HTR-8/SVneo (cell line): Measurements from ENCODE around the gene ABCG1.
A peak's percentile ranks its signal among the peaks of the same experiment; 100 is the strongest.
"Not testable (repeated sequence)": the region's sequence is repeated elsewhere in the genome, so short reads cannot be mapped to it uniquely, and the experiment has no call there.

Source experiments
- DNase-seq: peaks from one replicate; pipeline ENCODE4 v3.0.0; 2011; ENCODE audit warnings: low spot score, mixed read lengths; ENCODE audit not compliant: insufficient read length
- FAIRE-seq: peaks from 2 replicates; lab custom pipeline; 2011; peaks lifted over from hg19 to GRCh38; lab: Jason Lieb, UNC

Gene ABCG1

DNA sequence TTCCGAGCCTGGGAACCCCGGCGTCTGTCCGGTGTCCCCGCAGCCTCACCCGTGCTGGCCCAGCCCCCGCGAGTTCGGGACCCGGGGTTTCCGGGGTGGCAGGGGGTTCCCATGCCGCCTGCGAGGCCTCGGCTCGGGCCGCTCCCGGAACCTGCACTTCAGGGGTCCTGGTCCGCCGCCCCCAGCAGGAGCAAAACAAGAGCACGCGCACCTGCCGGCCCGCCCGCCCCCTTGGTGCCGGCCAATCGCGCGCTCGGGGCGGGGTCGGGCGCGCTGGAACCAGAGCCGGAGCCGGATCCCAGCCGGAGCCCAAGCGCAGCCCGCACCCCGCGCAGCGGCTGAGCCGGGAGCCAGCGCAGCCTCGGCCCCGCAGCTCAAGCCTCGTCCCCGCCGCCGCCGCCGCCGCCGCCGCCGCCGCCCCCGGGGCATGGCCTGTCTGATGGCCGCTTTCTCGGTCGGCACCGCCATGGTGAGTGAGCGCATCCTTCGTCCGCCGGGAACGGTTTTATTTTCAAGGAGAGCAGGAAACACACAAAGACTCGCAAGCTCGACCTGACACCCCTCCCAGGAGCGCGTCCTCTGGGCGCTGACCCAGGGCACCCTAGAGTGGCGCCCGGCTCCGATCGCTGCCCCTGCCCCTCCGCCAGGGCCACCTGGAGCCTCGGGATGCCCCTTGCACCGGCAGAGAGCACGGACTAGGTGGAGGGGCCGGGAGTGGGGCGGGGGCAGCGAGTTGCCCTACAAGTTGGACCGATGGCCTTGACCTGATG, at the start of gene ABCG1:
Gene ABCG1, plus strand, starts transcription at position 305 of the 770 bp plus-strand sequence. Its CDS starts 123 bp downstream, at position 428.
- DNase-seq: no peak
- no peak for FAIRE-seq

DNA sequence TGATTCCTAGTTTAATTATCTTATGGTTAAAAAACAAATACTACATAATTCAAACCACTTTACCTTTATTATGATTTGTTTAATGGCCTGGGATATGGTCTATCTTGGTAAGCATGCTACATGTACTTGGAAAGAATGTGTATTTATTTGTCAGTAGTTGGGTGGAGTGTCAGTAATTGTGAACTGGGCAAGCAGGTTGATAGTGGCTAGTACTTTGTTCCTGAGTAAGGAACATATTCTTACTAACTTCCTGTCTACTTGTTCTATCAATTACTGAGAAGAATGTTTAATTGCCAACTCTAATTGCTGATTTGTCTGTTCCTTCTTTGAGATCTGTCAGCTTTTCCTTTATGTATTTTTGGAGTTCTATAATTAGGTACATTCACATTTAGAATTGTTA, 49.2 kb upstream of the ABCG1 start:
- DNase-seq: no peak
- FAIRE-seq: no peak

DNA sequence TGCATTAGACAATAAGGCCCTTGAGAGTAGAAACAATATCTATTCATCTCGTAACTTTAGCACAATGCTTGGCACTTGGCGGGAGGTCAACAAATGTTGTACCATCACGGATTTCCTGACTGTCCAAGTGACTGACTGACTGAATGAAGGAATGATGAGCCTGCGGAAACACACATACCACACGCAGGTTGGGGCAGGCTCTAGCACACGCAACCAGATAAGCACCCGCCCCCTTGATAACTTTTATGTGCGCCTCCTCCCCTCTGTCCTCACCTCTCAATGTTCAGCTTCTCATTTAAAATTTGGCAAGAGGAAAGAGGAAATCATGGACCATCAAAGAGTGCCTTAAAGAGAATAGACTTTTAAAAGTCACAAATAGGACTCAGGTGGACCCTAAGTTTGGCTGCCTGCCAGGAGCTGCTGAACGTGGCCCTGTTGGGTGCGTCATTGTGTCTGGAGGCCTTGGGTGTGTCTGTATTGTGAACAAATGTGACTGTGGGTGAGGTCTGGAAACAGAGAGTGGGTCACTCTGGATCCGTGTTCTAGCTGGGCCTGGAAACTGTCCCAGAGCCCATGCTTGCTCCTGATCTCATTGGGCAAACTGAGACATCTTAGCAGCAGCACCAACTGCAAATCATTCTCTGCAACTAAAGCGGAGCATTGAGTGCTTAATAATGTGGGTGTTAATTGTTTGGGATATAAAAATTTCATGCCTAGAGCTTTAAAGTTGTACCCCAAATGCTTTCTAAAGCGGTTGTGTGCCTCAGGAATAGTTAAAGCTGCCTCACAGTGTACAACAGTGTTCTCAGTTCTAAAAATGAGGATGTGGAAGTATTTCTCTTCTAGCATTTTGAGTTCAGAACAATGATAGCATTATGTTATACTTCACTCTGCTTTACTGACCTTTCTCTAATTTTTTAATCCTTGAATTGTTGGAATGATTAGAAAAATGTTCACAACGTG, 47.6 kb upstream of the ABCG1 start:
- DNase-seq (no peak), FAIRE-seq (no peak)

DNA sequence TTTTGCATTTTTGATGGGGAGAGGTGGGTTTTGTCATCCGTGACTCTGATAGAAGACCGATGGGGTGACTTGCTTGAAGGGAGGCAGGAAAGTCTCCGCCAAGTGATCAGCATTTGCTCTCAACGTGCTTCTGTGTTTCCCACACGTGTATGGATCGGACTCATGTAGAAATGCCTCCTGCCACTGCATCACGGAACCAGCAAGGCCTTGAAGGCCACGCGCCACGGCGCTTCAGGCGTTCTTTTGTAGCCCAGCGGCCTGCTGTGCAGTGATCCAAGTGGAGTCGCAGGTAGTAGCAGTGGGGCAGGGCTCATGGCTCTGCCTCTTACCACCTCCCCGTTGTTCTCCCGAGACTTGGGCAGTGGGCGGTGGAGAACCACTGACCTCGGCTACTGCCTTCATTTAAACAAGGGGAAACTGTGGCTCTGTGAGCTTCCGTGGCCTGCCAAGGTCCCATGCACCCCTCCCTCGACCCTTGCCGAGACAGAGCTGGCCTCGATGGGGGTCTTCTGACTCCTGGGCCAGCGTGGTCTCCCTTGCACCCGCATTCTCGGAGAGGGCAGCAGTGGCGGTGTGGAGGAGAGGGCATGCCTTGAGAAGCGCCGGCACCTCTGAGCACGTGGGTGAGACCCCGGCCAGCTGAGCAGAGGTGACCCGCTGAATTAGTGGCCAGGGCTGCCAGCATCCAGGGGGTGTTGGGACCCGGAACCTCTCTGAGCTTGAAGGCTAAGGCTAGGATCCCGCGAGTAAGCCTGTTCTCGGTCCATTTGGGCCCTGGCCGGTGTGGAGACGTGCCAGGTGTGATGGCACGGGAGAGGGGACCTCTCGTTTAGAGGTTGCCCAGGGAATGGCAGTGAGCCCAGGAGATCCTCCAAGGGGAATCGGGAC, 46.1 kb upstream of the ABCG1 start:
- DNase-seq (no peak), FAIRE-seq (no peak)

DNA sequence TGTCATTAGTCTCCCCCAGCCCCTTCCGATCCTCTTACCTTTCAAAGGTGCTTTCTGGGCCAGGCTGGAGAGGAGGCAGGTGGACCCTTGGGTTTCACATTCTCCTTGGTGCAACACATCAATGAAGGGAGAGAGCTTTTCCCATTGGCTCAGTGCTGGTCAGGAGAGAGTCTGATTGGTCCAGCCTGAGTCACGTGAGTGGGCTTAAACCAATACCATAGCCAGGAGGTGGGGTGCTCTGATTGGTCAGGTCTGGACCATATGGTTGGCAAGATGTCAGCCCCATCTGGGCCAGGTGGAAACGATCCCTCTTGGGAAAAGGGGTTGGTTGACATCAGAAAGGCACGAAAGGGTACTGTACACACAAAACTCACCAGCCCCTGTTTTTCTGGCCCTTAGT, 44.8 kb upstream of the ABCG1 start:
- FAIRE-seq: no peak

DNA sequence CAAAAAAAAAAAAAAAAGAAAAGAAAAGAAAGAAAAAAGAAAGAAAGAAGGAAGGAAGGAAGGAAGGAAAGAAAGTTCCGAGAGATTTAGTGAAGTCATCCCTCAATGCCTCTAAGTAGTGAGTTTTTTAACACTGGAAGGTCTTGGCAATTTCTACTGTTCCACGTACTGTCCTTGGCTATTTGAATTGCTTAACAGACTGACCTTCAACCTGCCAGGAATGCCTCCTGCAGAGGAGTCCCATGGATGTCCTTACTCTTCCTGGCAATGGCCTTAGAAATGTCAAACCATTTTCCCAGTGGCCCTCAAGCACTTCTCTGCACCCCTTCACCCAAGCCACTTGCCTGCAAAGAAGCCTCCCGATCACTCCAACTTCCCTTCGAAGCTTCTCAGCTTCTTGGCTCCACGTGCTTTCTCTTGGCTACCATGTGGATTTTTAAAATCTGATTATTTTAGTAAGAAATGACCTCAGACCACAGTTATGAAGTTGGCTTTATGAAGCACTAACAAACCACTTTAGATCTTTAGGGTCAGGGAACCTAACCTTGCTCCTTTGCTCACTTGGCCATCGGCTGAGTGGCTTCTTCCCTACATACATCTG, 43.7 kb upstream of the ABCG1 start:
- DNase-seq: no peak
- no peak for FAIRE-seq

More for the DNA sequence above, 44.8 kb upstream of the ABCG1 start:
- DNase-seq: no peak

DNA sequence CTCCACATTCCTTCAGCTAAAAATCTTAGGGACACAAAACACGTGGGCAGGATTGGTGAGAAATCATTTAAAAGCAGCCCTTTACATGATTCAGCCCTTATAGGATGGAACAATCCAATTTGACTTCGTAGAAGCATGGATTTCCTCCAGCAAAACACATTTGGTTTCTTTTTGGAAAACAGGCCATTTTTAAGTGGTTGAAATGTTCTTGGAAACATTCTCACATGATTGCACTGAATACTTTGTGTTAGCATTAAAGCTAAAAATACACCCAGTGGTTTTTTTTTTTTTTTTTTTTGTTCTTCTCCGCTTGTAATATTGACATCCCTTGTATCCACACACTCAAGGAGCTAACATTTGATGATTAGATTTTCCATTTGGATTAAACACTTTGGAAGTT, 42.1 kb upstream of the ABCG1 start:
- no peak for DNase-seq
- no peak for FAIRE-seq

DNA sequence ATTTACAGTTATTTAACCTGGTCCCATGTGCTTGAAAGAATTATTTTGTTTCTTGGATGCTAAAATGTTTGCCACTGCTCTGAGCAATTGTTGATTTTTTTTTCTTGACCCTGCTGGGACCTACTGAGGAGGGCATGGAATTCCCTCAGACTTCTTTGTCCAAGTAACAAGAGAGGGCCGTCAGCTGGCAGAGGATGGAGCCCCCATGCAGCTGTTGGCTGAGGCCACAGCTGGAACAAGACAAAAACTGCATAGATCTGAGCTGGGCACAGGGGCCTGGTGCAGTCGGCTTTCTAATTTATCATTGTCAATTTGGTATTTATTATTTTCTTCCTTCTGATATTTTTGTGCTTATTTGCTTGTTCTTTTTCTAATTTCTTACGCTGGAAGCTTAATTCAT, 39.6 kb upstream of the ABCG1 start:
- FAIRE-seq (no peak), DNase-seq (no peak)

DNA sequence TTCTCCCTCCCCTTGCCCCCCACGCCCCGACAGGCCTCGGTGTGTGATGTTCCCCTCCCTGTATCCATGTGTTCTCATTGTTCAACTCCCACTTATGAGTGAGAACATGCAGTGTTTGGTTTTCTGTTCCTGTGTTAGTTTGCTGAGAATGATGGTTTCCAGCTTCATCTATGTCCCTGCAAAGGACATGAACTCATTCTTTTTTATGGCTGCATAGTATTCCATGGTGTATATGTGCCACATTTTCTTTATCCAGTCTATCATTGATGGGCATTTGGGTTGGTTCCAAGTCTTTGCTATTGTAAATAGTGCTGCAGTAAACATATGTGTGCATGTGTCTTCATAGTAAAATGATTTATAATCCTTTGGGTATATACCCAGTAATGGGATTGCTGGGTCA, 38.9 kb upstream of the ABCG1 start:
- not testable (repeated sequence) for DNase-seq, FAIRE-seq

DNA sequence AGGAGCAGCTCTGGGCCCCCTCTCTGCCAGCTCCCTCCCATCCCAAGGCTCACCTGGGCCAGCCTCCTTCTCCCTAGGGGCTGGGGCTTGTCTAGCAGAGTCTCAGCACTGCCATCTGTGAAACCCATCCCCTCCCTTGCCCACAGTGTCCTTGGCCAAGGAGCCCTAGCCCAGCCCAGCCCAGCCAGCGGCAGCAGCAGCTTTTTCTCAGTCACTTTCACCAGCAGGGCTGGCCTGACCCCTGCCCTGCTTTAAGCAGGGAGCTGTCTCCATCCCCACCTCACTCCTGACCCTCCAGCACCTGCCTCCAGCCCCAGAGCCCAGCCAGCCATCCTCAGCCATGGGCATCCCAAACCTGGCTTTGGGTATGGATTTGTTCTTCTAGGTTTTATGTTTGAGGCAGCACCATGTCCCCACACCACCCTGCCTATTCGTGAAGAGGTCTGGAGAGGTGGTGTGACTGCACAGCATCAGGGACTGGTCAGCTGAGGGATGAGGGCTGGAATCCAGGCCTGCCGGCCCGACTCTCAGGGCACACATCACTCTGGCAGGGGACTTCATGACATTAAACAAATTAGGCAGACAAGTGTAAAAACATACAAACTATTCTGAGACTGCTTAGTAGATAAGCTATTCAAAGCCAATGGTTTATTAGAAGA, 36.1 kb upstream of the ABCG1 start:
- DNase-seq (no peak), FAIRE-seq (no peak)

DNA sequence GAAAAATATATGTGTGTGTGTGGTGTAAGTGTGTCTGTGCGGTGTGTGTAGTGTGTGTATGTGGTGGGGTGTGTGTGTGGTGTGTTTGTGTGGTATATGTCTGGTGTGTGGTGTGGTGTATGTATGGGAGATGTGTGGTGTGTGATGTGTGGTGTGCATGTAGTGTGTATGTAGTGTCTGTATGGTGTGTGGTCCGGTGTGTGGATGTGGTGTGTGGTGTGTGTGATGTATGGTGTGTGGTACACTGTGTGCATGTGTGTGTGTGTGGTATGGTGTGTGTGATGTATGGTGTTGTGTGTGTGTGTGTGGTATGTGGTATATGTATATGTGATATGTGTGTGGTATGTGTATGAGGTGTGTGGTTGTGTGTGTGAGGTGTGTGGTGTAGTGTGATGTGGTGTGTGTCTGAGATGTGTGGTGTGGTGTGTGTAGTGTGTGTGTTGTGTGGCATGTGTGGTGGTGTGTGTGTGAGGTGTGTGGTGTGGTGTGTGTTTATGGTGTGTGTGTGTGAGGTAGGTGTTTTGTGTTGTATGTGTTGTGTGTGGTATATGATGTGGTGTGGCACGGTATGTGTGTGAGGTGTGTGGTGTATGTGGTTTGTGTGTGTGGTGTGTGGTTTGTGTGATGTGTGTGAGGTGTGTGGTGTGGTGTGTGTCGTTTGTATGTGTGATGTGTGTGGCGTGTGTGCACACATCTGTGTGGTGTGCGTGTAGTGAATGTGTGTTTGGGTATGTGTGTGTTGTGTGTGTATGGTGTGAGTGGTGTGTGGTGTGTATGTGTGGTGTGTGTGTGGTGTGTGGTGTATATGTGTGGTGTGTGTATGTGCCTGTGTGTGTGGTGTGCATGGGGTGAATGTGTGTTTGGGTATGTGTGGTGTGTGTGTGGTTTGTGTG, 35.3 kb upstream of the ABCG1 start:
- no peak for DNase-seq
- peak; percentile 98 for FAIRE-seq

DNA sequence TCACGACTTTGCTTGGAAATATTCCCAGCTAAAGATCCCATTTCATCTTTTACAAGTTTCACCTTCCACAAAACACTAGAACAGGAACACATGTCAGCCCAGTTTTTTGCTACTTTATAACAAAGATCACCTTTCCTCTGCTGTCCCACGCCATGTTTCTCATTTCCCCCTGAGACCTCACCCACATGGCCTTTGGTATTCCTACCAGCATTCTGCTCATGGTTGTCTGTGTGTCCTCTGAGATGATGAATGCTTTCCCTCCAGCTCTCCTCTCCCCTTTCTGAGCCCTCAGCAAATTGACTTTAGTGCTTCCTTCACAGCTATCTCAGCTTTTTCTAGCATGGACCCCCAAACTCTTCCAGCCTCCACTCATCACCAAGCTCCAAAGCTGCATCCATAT, 32.3 kb upstream of the ABCG1 start:
- FAIRE-seq (no peak), DNase-seq (no peak)

DNA sequence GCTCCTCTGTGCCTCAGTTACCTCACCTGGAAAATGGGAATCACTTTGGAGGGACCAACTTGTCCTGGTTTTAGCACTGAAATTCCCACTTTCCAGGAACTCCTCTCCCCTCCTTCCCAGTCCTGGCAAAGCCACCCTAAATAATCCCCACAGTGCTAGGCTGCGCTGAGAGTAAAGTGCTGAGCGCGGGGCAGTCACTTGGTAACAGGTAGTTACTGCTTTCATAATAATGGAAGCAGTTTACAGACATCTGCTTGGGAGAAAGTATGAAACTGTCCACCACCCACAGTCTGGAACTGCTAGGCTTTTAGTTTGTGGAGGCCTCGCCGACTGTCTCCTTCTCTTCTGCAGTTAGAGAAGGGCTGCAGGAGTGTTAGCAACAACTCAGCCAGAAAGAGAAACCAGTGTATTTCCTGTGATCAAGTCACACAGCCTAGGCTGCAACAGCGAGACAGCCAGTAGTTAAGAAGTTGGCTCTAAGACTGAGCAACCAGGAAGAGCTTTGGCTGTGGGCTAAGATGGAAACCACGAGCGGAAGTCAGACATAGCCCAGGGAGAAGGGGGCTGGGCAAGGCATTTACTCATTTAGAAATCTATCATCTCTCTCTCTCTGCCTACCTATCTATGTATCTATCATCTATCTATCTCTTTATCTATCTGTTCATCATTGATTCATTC, 30.8 kb upstream of the ABCG1 start:
- DNase-seq: no peak
- no peak for FAIRE-seq

DNA sequence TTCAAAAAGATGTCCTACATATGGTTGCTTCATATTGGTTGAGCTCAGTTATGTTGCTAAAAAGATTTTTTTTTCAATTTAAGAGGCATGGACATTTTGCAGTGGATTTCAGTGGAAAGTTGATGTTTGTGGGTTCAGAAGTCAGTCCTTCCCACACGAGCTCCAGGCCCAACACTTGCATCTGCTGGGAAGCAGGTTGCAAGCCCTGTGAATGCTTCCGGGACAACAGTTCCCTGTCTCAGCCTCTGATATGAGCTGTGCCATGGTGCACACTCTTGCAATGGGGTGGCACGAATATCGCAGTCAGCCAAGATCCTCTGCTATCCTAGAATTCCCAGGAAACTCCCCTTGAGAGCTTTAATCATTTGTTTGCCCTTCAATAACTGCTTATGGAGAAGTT, 30.3 kb upstream of the ABCG1 start:
- no peak for FAIRE-seq
- DNase-seq: no peak

DNA sequence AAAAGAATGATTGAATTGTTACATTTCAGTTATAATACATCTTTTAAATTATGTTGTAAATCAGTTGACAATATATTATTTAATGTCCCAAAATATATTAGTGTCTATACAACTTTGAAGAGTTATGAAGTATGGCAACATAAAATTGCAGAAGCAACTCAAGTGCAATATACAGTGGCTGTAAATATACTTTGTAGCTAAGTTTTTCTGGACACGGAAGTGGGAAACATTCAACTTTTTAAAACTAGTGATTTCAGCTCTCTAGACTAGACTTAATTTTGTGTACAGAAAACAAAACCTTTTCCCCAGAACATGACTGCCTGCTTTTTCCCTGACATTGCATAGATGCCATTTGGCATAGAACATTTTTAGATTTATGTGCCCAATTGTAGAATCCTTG, 29.5 kb upstream of the ABCG1 start:
- no peak for DNase-seq
- no peak for FAIRE-seq

DNA sequence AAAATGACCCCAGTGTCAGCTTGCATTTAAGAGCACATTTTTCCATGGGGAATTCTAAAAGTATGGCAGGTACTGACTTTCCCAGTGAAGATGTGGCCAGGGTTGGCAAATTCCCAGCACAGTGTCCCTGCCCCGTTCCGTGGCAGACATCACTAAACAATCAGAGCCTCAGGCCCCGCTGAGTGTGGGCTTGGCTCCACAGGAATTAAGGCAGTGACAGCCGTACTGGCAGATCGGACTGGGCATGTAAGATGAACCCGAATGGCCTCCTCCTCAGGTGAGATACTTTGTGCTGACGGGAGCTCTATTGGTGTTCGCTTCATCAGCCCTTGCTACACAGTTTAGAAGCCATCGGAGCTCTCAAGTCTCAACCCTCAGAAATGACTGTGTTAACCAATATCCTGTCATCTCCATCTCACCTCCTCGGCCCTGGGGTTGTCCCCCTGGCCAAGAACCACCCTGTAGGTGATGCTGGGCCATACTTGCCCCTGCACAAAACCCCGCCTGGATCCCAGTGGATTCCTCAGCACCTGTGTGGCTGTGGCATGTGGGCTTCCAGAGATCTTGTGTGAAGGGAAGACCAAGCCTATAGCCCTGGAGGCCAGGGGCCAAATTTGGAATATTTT, 29.0 kb upstream of the ABCG1 start:
- DNase-seq: no peak
- FAIRE-seq: no peak

DNA sequence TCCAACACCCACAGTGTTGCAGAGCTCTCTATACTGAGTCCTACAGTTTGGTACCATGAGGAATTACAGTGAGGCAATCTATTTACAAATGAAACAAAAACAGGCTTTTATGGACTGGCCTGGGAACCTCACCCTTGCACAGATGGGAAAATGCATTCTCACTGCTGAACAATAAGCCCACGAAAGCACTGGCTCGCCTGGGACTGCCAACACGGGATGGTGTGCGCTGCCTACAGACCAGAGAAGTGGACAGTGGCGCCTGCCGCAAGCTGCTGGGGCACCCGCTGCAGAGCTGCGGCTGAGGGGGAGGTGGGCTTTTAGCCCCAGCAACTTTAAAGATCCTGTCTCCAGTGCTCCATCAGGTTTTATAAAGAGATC, 28.5 kb upstream of the ABCG1 start:
- DNase-seq (no peak), FAIRE-seq (no peak)
